ENCODE measurements around the gene ROBO3.

The ROBO3 gene

DNA sequence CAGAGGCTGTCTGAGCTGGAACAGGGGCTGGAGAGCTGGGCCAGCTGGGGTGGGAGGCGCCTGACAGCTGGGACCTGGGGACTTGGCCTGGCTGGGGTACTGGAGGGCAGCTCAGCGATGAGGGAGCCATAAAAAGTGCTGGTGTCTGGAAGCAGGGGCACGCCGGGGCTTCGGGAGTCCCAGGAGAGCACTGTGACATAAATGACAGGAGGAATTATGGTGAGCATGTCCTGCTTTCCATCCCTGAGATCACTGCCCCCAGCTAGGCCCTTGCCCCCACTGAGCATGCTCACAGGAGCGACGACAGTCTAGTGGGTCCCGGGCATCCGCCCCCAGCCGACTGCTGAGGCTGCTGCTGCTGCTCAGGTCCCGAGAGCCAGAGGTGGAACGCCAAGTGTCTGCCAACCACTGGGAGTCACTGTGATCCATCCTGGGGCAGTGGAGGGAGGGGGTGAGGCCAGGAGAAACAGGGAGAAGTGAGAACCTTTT, 26.2 kb downstream of the ROBO3 start:
- no peak for DNase-seq (ENCODE audit: low spot score)

DNA sequence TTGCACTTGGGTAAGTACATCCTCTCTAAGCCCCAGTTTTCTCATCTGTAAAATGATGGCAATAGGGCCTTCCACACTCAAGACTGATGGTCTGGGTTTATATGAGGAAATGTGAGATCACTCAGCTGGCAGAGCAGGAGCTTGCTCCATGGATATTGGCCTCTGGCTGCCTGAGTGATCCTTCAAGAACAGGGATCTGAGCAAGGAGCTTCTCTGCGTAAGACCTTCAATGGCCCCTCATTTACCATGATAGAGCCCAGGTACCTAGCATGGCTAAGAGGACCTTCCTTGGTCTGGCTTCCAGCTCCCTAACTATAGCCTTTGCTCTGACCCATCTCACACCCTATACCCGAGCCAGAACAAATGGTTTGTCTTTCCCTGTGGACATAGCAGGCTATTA, 26.9 kb downstream of the ROBO3 start:
- DNase-seq (ENCODE audit: low spot score) = no peak

DNA sequence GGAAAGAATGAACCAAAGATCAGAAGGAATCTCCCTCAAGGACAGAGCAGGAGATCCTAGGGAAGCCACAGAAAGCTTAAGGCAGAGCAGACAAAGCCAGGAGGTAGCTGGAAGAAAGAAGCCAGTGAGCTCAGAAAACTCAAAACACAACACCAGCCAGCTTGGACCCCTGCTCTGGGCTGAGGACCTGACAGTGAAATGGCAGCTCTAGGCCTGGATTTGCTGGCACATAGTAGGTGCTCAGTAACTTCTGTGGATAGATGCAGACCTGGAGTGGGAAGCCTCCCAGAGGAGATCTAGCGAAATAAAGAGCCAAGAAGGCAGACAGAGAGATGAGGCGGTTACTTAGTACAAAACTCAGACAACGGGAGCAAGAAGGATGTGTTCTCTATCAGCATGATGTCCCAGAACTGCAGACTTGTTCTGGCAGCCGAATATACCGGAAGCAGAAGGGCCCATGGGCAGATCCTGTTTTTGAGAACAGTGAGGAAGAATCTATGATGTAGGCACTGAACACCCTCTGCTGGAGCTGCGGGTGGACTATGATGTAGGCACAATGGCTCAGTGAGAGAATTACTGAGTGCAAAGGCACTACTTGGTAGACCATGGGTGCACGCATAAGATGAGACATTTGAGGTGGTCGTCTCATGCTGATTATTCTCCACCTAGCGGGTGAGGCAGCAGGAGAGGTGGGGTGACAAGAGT, 27.7 kb downstream of the ROBO3 start:
- DNase-seq (ENCODE audit: low spot score) = no peak

DNA sequence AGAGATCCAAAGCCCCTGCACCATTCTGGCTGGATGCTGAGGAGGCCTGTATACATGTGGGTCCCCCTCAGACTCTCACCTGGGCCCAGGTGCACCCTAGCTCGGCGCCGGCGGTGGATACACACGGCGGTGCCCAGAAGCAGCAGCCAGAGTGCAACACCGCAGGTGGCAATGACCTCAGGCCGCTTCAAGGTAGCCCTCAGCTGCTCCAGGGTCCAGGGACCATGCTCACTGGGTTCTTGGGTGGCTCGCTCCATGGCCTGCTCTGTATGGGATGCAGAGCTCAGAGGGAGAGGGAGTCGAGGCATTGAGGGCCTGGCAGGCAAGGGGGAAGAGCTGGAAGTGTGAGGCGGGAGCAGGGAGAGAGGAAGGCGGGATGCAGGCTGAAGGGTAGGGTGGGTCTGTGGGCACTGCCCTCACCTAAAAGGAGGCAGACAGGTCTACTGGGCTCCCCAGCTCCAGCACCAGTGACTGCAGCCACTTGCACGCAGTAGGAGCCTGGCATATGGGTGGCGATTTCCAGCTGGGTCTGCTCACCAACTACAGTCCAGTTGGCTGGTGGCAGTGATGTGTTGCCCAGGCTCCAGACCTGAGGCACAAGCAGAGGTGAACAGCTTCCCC, 28.7 kb downstream of the ROBO3 start:
- DNase-seq (ENCODE audit: low spot score) = no peak

DNA sequence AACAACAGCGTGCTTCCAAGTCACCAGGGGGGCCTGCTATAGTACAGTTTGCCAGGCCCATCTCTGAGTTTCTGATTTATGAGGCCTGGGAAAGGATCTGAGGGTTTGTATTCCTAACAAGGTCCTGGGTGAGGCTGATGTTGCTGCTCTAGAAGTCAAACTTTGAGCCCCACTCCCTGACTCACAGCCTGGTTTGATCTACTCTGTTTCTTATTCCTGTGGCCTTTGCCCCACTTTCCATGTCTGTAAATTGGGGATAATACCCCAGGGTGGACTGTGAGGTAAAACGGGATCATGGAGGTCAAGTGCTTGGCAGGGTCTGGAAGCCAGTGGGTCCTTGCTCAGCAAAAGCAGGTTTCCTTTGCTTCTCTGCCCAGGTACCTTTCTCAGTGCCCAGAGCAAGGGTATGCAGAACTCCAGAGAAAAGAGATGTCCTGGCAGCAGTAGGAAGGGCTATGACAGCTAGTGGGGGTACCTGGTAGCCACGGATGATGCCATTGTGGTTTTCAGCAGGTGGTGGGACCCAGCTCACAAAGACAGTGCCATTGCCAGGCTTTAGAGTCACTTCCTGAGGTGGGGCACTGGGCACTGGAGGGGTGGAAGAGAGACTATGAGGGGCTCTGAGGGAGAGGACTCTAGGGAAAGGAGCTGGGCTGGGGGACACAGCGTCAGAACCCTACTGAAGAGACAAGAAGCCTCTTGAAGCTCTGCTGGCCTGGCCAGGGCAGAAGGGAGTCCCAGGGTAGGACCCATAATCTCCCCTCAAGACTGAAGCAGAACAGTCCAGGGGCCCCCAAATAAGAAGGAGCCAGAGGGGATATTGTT, 29.6 kb downstream of the ROBO3 start:
- no peak for DNase-seq (ENCODE audit: low spot score)

DNA sequence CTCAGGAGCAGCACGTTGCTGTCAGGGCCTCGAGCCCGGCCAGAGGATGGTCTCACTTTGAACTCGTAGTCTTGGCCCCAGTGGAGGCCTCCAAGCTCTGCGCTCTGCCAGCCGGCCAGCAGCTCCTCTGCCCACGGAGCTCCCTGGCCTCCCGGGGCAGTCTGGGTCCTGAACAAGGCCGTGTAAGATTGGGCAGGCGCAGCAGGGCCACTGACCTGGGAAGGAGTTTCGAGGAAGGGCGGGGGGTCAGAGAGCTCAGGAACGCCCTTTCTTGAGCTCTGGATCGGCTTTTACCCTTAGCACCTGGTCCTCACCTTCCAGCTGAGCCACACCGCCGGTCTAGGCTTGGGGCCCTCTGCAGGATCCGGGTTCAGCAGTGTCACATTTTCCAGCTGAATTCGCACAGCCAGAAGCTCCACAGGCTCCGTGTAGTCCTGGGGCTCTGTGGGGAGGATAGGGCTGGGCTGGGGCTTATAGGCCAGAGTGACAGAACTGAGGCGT, 30.3 kb downstream of the ROBO3 start:
- DNase-seq (ENCODE audit: low spot score) = no peak

DNA sequence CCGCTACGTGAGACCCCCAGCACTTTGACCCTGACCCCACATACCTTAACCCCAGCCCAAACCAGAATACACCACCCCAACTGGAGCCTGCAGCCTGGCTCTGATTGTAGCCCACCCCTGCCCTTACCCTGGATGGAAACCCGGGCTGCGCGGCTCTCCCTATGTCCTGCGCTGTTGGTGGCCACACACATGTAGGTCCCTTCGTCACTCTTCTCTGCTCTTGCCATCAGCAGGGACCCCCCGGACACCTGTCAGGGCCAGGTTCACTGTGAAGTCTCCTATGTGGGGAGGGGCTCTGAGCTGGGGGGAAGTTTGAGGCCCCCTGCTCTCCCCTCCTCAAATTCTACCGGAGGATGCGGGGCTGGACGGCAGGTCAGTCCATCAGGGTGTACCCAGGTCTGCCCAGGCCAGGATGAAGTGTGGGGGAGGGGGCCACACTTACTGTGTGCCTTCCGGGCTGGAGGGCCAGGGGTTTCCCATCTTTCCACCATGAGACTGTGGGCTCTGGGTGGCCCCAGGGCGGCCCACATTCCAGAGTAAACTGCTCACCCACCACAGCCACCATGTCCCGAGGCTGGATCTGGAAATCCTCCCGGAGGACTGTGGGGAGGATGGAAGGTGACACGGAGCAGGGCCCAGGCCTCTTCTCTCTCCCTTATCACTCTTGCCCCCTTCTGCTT, 31.0 kb downstream of the ROBO3 start:
- DNase-seq (ENCODE audit: low spot score) = no peak

DNA sequence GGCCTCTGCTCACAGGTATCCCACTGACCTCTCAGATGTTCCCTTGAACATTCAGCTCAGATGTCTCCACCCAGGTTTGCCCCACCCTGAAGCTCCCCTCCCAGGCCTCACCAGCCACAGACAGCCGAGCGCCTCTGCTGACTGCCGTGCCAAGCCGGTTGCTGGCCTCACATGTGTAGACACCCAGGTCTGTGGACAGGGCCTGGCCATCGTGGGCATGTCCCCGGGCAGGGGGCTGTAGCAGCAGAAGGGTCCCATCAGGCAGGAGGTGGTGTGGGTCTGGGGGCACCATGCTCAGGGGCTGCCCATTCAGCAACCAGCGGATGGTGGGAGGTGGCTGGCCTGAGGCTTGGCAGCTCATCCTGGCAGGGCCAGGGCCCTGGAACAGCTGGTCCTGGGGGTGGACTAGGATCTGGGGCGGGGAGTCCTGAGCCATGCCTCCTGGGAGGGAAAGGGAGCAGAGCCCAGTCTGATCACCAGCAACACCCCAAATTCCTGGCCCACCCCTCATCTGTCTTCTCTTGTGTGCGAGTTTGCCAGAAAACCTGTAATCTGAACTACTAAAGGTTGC, 31.7 kb downstream of the ROBO3 start:
- no peak for DNase-seq (ENCODE audit: low spot score)

DNA sequence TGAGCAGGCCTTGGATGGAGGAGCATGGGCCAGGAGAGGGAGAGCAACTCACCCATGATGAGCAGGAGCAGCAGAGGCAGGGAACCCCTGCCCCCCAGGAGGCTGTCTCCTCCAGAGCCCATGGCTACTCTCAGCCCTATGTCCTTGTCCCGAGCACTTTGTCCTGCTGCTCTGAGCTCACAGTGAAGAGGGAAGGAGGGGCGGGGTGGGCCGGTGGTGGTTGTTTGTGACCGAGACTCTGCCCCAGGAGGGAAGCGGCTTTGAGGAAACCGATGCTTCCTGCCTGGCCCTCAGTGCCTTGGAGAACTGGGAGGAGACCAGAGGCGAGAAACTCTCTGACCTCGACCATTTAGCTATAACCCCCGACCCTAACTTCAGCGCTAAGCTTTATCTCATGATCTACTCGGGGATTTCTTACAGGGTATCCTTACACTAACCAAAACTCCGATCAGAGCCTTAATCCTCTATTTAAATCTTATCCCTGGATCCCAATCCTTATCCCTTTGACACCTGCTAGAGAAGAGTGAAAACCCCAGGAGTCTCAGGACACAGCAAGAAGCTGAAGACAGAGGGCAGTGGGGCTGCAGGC, 32.5 kb downstream of the ROBO3 start, which contains the start of gene ROBO4:
TSS of gene ROBO4 (minus strand) at position 192 of the 589 bp plus-strand sequence. CDS start at position 122, 70 bp downstream.
- no peak for DNase-seq (ENCODE audit: low spot score)

DNA sequence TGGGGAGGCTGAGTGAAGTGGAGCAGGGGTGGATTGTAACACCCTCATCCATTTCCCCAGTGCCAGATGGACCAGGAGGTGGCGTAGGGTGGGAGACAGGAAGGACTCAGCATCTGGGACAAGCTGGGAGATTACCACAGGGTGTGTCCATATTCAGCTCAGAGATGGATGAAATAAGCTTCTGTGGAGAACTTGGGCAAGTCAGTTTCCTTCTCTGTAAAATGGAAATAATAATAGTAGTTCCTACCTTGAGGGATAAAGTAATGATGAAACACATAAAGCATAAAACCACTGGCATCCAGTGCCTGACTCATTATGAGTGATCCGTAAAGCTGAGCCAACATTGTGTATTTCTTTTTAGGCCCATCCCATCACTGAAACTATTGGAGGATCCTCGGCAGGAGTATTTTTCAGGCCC, 33.0 kb downstream of the ROBO3 start:
- no peak for DNase-seq (ENCODE audit: low spot score)

DNA sequence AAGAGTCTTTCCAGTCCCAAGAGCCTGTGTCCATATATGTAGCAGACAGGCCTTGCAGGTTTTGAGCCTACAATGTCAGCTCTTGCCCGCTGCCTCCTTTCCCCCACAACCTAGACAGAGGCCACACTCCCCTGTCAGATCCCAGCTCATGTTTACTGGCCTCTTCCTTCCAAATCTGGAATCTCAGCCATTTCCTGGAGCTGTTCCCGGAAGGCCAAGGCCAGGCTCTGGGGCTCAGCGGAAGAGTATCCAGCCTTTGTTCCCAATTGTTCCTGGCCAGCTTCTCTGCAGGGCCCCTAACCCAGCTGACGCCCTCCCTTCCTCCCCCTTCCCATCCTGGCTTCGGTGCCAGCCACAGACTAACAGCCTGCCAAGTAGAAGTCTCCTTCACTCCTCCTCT, 33.5 kb downstream of the ROBO3 start:
- DNase-seq (ENCODE audit: low spot score) = no peak

DNA sequence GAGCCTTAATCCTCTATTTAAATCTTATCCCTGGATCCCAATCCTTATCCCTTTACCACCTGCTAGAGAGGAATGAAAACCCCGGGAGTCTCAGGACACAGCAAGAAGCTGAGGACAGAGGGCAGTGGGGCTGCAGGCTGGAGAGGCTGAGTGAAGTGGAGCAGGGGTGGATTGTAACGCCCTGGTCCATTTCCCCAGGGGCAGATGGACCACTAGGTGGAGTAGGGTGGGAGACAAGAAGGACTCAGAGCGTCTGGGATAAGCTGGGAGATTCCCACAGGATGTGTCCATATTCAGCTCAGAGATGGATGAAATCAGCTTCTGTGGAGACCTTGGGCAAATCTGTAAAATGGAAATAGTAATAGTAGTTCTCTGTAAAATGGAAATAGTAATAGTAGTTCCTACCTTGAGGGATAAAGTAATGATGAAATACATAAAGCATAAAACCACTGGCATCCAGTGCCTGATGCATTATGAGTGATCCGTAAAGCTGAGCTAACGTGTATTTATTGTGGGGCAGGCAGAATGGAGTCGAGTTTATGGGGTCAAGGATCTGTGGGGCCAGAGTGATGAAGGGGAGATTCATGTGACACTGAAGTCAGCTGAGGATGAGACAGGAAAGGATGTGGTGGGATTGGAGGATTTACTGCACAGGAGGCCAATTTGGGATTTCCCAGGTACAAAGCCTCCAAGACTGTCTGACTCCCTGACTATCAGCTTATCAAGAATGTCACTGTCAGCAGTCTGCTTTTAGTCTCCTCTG, 34.3 kb downstream of the ROBO3 start:
- DNase-seq (ENCODE audit: low spot score) = no peak

DNA sequence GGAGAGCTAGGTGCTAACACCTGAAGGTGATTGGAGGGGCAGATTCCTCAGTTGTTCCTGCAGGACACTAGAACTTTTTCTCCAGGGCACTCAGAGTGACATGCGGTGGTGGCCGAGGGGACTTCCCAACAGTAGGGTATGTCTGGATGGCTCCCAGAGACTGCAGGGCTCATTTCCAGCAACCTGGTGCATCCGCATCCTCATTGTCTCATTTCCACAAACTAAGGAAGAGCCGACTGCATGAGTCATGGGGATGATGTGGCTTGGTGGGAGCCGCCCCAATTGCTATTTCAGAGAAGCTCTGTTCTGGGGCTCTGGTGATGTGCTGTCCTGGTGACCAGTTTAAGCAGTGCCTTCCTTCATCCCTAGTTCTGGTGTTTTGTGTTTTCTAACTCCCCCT, 35.2 kb downstream of the ROBO3 start:
- no peak for DNase-seq (ENCODE audit: low spot score)

DNA sequence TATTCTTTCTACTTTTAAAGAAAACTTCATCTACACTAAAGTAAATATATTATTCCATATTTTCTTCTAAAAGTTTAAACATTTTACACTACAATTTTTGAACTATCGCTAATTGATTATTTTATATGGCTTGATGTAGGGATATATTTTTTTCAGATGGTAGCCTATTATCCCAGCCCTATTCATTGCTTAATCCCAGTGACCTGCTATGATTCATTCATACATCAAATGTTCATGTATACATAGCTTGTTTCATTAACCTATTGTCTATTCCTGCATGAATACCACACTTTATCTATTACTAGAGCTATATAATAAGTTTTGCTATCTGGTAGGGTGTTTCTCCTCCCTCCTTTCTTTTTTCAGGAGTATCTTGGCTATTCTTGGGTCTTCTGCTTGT, 37.4 kb downstream of the ROBO3 start:
- no peak for DNase-seq (ENCODE audit: low spot score)

DNA sequence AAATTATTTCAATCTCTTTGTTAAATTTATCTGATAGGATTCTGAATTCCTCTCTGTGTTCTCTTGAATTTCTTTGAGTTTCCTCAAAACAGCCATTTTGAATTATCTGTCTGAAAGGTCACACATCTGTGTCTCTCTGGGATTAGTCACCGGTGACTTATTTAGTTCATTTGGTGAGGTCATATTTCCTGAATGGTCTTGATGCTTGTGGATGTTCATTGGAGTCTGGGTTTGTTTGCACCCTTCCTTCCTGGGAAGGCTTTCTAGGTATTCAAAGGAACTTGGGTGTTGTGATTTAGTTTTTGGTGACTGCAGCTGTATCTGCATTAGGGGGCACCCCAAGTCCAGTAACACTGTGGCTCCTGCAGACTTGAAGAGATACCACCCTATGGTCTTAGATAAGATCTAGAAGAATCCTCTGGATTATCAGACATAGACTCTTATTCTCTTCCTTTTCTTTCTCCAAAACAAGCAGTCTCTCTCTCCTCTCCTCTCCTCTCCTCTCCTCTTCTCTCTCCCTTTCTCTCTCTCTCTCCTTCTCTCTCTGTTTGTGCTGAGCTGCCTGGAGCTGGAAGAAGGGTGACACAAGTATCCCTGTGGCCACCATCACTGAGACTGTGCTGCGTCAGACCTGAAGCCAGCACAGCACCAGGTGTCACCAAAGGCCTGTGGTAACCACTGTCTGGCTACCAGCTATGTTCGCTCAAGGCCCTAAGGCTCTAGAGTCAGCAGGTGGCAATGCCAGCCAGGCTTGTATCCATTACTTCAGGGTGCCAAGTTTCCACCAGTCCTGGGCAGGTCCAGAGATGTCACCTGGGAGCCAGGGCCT, 50.5 kb downstream of the ROBO3 start:
- no peak for DNase-seq (ENCODE audit: low spot score)

DNA sequence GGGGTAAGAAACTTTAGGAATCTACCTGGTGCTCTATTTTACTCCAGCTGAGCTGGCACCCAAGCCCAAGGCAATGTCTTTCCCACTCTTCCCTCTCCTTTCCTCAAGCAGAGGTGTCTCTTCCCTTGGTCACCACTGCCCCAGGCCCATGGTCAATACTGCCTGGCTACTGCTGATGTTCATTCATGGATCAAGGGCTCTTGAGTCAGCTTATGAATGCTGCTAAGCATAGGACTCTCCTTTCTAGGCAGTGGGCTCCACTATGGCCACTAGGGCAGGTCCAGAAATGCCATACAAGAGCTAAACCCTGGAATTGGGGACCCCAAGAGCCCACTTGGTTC, 51.1 kb downstream of the ROBO3 start:
- no peak for DNase-seq (ENCODE audit: low spot score)

DNA sequence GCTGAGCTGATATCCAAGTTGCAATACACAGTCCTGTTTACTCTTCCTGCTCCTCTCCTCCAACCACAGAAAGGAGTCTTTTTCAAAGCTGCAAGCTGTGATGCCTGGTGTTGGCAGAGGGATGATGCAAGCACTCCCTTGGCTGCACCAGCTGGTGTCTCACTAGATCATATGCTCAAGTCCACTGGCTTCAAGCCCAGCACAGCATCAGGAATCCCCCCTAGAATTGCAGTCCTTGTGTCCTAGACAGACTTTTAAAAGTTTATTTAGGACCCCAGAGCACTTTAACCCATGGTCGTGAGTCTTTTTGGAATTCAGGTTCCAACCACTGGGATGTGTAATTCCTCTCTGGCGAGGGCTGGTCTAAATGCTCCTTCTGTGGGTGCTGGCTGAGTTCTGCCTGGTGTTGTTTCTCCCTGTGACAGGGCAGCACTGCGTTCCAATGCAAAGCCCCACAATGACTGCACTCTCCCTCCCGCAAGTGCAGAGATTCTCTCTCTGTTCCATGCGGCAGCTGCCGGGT, 51.9 kb downstream of the ROBO3 start:
- no peak for DNase-seq (ENCODE audit: low spot score)

DNA sequence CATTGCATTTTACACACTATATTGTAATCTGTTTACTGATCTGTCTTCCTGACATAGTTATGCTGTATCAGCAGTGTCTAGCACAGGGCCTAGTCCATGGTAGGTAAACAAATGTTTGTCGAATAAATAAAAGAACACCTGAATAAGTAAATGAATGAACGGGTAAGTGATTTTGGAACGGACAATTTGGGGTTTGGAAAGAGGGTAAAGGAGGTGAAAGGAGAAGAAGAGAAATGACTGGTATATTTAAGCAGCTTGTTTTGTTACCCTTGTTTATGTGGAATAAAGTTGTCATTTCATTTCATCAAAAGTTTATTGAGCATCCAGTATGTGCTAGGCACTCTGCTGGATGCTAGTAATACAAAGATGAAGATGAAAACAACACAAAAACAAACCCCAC, 53.7 kb downstream of the ROBO3 start, which contains the start of gene HEPN1:
TSS of gene HEPN1 (plus strand) at position 301 of the 400 bp plus-strand sequence.
- no peak for DNase-seq (ENCODE audit: low spot score)

DNA sequence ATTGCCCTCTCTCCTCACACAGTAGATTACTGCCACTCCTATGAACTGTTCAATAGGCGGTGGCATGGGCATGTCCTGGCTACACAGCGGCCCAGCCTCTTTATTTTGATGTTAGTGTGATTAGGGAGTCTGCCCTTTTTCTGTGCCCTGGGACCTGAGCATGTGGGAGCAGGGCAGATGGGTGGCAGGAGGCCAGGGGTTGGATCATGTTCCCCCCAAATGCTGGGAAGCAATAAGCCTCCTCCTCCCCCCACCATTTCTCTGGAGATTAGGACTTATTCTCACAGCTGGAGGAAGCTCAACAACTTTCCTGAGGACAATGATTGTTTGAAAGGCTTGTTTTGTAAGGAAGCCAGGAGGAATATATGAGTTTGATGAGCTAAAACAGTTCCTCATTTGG, 54.7 kb downstream of the ROBO3 start:
- no peak for DNase-seq (ENCODE audit: low spot score)
